Nephron progenitor cell (in vitro differentiated cells): ENCODE data around the gene NEFH.

Experiments used
- DNase-seq: peaks from one replicate; pipeline ENCODE4 v3.0.0; 2021
- H3K27ac Mint-ChIP-seq: 2 replicates; pipeline ENCODE4 v1.8.0; 2021; ENCODE audit warnings: mild to moderate bottlenecking, moderate library complexity, mixed read lengths
- H3K27me3 Mint-ChIP-seq: 2 replicates; pipeline ENCODE4 v1.8.0; 2021; ENCODE audit warnings: mild to moderate bottlenecking, low read depth, mixed read lengths; ENCODE audit not compliant: poor library complexity
- H3K36me3 Mint-ChIP-seq: 2 replicates; pipeline ENCODE4 v1.8.0; 2021; ENCODE audit warnings: low read depth, mixed read lengths
- H3K4me1 Mint-ChIP-seq: 2 replicates; pipeline ENCODE4 v1.8.0; 2021; ENCODE audit warnings: mixed read lengths
- H3K4me3 Mint-ChIP-seq: 2 replicates; pipeline ENCODE4 v1.8.0; 2021; ENCODE audit warnings: mild to moderate bottlenecking, moderate library complexity, mixed read lengths
- H3K9me3 Mint-ChIP-seq: 2 replicates; pipeline ENCODE4 v1.8.0; 2021; ENCODE audit warnings: mild to moderate bottlenecking, moderate library complexity, mixed read lengths
- CTCF ChIP-seq: fragments of 200-600 bp; sonication (generic); IDR thresholded peaks from 2 replicates; pipeline ENCODE4 v1.5.0; 2021; ENCODE audit warnings: antibody characterized with exemption

Gene NEFH

GRCh38 chr22:29478326-29479276, 1.4 kb upstream of the NEFH start:
- peak overlapping the region; percentile 26 for H3K4me3 Mint-ChIP-seq

GRCh38 chr22:29480262-29480511, 169 bp downstream of the NEFH start:
- Mint-ChIP-seq H3K4me1 (peaks cover 30% of the 10 kb centered on the region), H3K36me3 (peaks cover under 1% of the 10 kb centered on the region), H3K27ac (no peak overlapping the region), H3K27me3 (peaks cover 78% of the 10 kb centered on the region), H3K9me3 (peaks cover 8% of the 10 kb centered on the region), H3K4me3 (no peak overlapping the region)
- TF ChIP-seq CTCF = no peak
- DNase-seq = no peak

More at GRCh38 chr22:29478326-29479276, 1.4 kb upstream of the NEFH start:
- TF ChIP-seq CTCF = no peak
- Mint-ChIP-seq H3K36me3 (no peaks in the 10 kb centered on the region), H3K9me3 (peaks cover 8% of the 10 kb centered on the region), H3K4me1 (peaks cover 30% of the 10 kb centered on the region), H3K27ac (no peak overlapping the region), H3K27me3 (peaks cover 88% of the 10 kb centered on the region)
- peak; percentile 78 for DNase-seq

- Mint-ChIP-seq H3K9me3 (peaks cover 8% of the 10 kb centered on the region), H3K4me3 (peak overlapping the region; percentile 87), H3K27ac (no peak overlapping the region), H3K4me1 (peaks cover 30% of the 10 kb centered on the region), H3K36me3 (peaks cover 4% of the 10 kb centered on the region), H3K27me3 (peaks cover 77% of the 10 kb centered on the region)
- TF ChIP-seq CTCF = peak; percentile 34
- peak; percentile 70 for DNase-seq
These were observed 670 bp downstream of the NEFH start for GRCh38 chr22:29480512-29481264.

GRCh38 chr22:29481265-29482000, 1.4 kb downstream of the NEFH start:
- Mint-ChIP-seq H3K27me3 (peaks cover 69% of the 10 kb centered on the region), H3K4me1 (peaks cover 30% of the 10 kb centered on the region), H3K36me3 (peaks cover 8% of the 10 kb centered on the region), H3K9me3 (peaks cover 8% of the 10 kb centered on the region), H3K4me3 (peak overlapping the region; percentile 87), H3K27ac (no peak overlapping the region)
- no peak for TF ChIP-seq CTCF
- peak; percentile 57 for DNase-seq

- Mint-ChIP-seq H3K27ac (no peak overlapping the region), H3K36me3 (peaks cover 8% of the 10 kb centered on the region), H3K4me3 (peak overlapping the region; percentile 87), H3K4me1 (peaks cover 30% of the 10 kb centered on the region), H3K27me3 (peaks cover 69% of the 10 kb centered on the region), H3K9me3 (peaks cover 8% of the 10 kb centered on the region)
- no peak for TF ChIP-seq CTCF
- DNase-seq = no peak
These were observed 2.2 kb downstream of the NEFH start for GRCh38 chr22:29482253-29482652.
